HepG2 (cell line): ENCODE results near the gene CPEB4. TPM values are rescaled to one million over a fixed set of nuclear protein-coding genes. Genes with fewer than 3 reads are reported as not detected.

Experiments
- ATAC-seq: fragments of 200-7000 bp; cut with Tn5 transposase; 3 replicates; pipeline ENCODE4 v1.9.1; 2020; ENCODE audit warnings: mild to moderate bottlenecking, moderate library complexity
- BruUV-seq: library from RNA; stranded (reverse); fragments of 400-500 nt; replicated peaks from 2 replicates; lab custom pipeline; 2021; lab: Mats Ljungman, UMichigan
- CTCF ChIA-PET: fragments of 300-600 bp; formaldehyde crosslinking; extraction: SDS; loops from one replicate; lab custom pipeline; 2021; ENCODE audit warnings: low total read pairs, inconsistent platforms, low intra/inter-chr PET ratio; lab: Yijun Ruan, JAX
- POLR2A ChIA-PET: fragments of 350-600 bp; sonication (Branson Sonifier 250); formaldehyde crosslinking; loops from one replicate; lab custom pipeline; 2020; ENCODE audit warnings: antibody characterized with exemption, inconsistent platforms; lab: Yijun Ruan, JAX
- DNase-seq: peaks from one replicate; pipeline ENCODE4 v3.0.0-alpha.2; 2015; ENCODE audit warnings: low spot score
- FAIRE-seq: peaks from 3 replicates; lab custom pipeline; 2011; peaks lifted over from hg19 to GRCh38; lab: Jason Lieb, UNC
- H2AFZ ChIP-seq: one replicate; pipeline ENCODE4 v1.6.1; 2011; ENCODE audit warnings: low read length, inconsistent platforms
- H3K27ac ChIP-seq: fragments of 300-600 bp; 3 replicates; pipeline ENCODE4 v1.8.0; 2011; ENCODE audit warnings: mixed run types, mild to moderate bottlenecking, mixed read lengths, low read length, inconsistent platforms; ENCODE audit not compliant: insufficient read depth; ENCODE audit errors: extremely low read length
- H3K27me3 ChIP-seq, 2 experiments: fragments of 200-600 bp in 1 of 2; 2 replicates in 1 of 2; 3 replicates in 1 of 2; pipeline versions ENCODE4 v1.6.0 to v1.8.0; 2011; ENCODE audit warnings: low read length in 2 of 2, mild to moderate bottlenecking in 2 of 2, moderate library complexity in 2 of 2, inconsistent platforms in 1 of 2; ENCODE audit not compliant: insufficient read depth in 2 of 2, control insufficient read depth in 1 of 2
- H3K36me3 ChIP-seq, 2 experiments: fragments of 200-600 bp in 1 of 2; replicated peaks in 1 of 2; 2 replicates in 1 of 2; 3 replicates in 1 of 2; pipeline versions ENCODE4 v1.5.1 to v1.8.0; 2011; ENCODE audit warnings: low read length in 2 of 2, inconsistent platforms in 1 of 2; ENCODE audit not compliant: insufficient read depth in 2 of 2, control insufficient read depth in 1 of 2
- H3K4me1 ChIP-seq: 2 replicates; pipeline ENCODE4 v1.5.1; 2012; ENCODE audit warnings: low read length, inconsistent platforms; ENCODE audit not compliant: insufficient read depth
- H3K4me2 ChIP-seq: 2 replicates; pipeline ENCODE4 v1.6.0; 2011; ENCODE audit warnings: low read depth, low read length, inconsistent platforms
- H3K4me3 ChIP-seq, 3 experiments: fragments of 200-600 bp in 1 of 3; sonication (generic), shearing (Covaris generic) in 1 of 3; replicated peaks in 1 of 3; 2 replicates each; pipeline ENCODE4 v1.5.1; 2011 to 2016; ENCODE audit warnings: low read length in 3 of 3, inconsistent platforms in 2 of 3, low read depth in 2 of 3, mild to moderate bottlenecking in 2 of 3, control low read depth in 1 of 3, mixed read lengths in 1 of 3; ENCODE audit not compliant: insufficient read depth in 1 of 3
- H3K79me2 ChIP-seq: one replicate; pipeline ENCODE4 v1.6.1; 2011; ENCODE audit warnings: low read length, inconsistent platforms; ENCODE audit not compliant: insufficient read depth
- H3K9ac ChIP-seq: 2 replicates; pipeline ENCODE4 v1.6.0; 2011; ENCODE audit warnings: mild to moderate bottlenecking, low read depth, low read length, inconsistent platforms; ENCODE audit not compliant: insufficient read depth
- H3K9me3 ChIP-seq: 2 replicates; pipeline ENCODE4 v1.5.1; 2012; ENCODE audit warnings: mild to moderate bottlenecking, low read length
- H4K20me1 ChIP-seq: 2 replicates; pipeline ENCODE4 v1.6.0; 2011; ENCODE audit warnings: inconsistent platforms, mild to moderate bottlenecking, low read length, moderate library complexity; ENCODE audit not compliant: insufficient read depth
- ATF6 ChIP-seq: sonication (generic); formaldehyde crosslinking; conservative IDR thresholded peaks from 2 replicates; pipeline ENCODE4 v1.4.0; 2020; ENCODE audit warnings: missing genetic modification reagents
- ESRRA ChIP-seq: sonication (generic); formaldehyde crosslinking; IDR thresholded peaks from 2 replicates; pipeline ENCODE4 v1.5.1; 2020; ENCODE audit warnings: mild to moderate bottlenecking, low read depth, missing genetic modification reagents
- FOXA3 ChIP-seq: IDR thresholded peaks from 2 replicates; pipeline ENCODE4 v1.6.1; 2016; ENCODE audit warnings: missing genetic modification reagents, missing compliant biosample characterization
- MAFF ChIP-seq: IDR thresholded peaks from 2 replicates; pipeline ENCODE4 v1.6.1; 2011; ENCODE audit warnings: low read depth, low read length, improper control_type of control experiment
- NFATC3 ChIP-seq: sonication (generic); formaldehyde crosslinking; IDR thresholded peaks from 2 replicates; pipeline ENCODE4 v1.5.1; 2020; ENCODE audit warnings: mild to moderate bottlenecking, missing genetic modification reagents
- NR2F1 ChIP-seq, 2 experiments: fragments of 450-650 bp in 1 of 2; formaldehyde crosslinking in 1 of 2; IDR thresholded peaks; 2 replicates each; pipeline versions ENCODE4 v1.5.0 to v1.6.1; 2016 to 2020; ENCODE audit warnings: mild to moderate bottlenecking in 1 of 2, missing compliant biosample characterization in 1 of 2, missing genetic modification reagents in 1 of 2, moderate library complexity in 1 of 2
- RARG ChIP-seq: sonication (generic); formaldehyde crosslinking; IDR thresholded peaks from 2 replicates; pipeline ENCODE4 v1.4.0; 2020; ENCODE audit warnings: low read depth, mild to moderate bottlenecking, missing genetic modification reagents
- SMARCE1 ChIP-seq: fragments of 450-650 bp; IDR thresholded peaks from 2 replicates; pipeline ENCODE4 v1.6.1; 2017; ENCODE audit warnings: borderline replicate concordance
- ZNF7 ChIP-seq: IDR thresholded peaks from 2 replicates; pipeline ENCODE4 v1.6.1; 2016; ENCODE audit warnings: missing biosample characterization, missing genetic modification reagents
- WGBS: methylation state at CpG from one replicate; pipeline ENCODE4 v1.1.6; 2017; ENCODE audit warnings: low lambda C conversion rate; 5-methylcytosine and 5-hydroxymethylcytosine counted together
- in situ Hi-C: cut with HindIII; loops from 2 replicates; pipeline ENCODE4 v1.10.0; 2017; ENCODE audit warnings: low pct_unique_long_range_greater_than_20kb; ENCODE audit not compliant: extremely low pct_ligation_motif_present
- intact Hi-C: fragments of 100-400 bp; cut with micrococcal nuclease; formaldehyde crosslinking; loops from one replicate; pipeline ENCODE4 v1.10.0; 2022; ENCODE audit not compliant: unreplicated experiment
- polyA plus RNA-seq, 8 experiments: library from polyadenylated mRNA; depleted of rRNA in 3 of 8; stranded (reverse) in 7 of 8; unstranded in 1 of 8; fragments of >200 nt; fragmentation: Illumina TruSeq in 4 of 8; extraction: Trizol in 4 of 8; gene quantifications; 2 replicates each; pipeline versions ENCODE4 v1.2.1 to v1.2.3, GENCODE V29; 2011 to 2016; ENCODE audit warnings: low read depth in 4 of 8, missing spikeins in 1 of 8, mixed read lengths in 1 of 8; ENCODE audit not compliant: insufficient read depth in 1 of 8
- total RNA-seq, 5 experiments: library from RNA; depleted of rRNA; stranded (reverse); fragments of >200 nt; fragmentation: Illumina TruSeq; extraction: Trizol; gene quantifications; 2 replicates each; pipeline ENCODE4 v1.2.3, GENCODE V29; 2016; ENCODE audit warnings: low read depth in 1 of 5
- TF ChIP-seq, protein P1 (sequence below): sonication (generic); formaldehyde crosslinking; IDR thresholded peaks from 2 replicates; pipeline ENCODE4 v1.5.0; 2020; ENCODE audit warnings: mild to moderate bottlenecking, missing genetic modification reagents, moderate library complexity

Gene CPEB4
- total and polyA plus RNA-seq, 2 of the 13 experiments (the other 11 are each of a cell fraction or from before 2014, with no cell fraction given), result 7.7 to 26.7 TPM

DNA sequence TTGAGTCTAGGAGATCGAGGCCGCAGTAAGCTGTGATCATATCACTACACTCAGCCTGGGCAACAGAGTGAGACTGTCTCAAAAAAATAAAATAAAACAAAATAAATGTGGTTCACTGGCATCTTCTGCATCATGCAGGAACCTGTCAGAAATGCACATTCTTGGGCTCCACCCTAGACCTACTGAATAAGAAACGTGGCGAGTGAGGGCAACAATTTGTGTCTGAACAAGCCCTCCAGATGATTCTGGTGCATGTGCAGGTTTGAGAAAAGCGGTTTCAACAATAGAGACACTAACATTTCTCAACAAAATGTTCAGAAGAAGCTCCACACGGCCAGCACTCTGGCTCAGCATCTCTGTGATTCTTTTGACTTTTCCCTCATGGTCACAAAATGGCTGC, 42.8 kb upstream of the CPEB4 start:
- TF ChIP-seq NR2F1 (CRISPR knock-in tag; IDR thresholded peaks at IDR 0.05) (no peak), SMARCE1 (no peak)
- TF ChIP-seq, all 625 proteins: peak for 0
- POLR2A ChIA-PET, result interaction anchor here (1.1 to 1.2 kb wide), 2 partner anchors 18 to 43 kb away, joined by 3 read pairs; partner anchors contain the start of gene CPEB4
- no peak for FAIRE-seq

DNA sequence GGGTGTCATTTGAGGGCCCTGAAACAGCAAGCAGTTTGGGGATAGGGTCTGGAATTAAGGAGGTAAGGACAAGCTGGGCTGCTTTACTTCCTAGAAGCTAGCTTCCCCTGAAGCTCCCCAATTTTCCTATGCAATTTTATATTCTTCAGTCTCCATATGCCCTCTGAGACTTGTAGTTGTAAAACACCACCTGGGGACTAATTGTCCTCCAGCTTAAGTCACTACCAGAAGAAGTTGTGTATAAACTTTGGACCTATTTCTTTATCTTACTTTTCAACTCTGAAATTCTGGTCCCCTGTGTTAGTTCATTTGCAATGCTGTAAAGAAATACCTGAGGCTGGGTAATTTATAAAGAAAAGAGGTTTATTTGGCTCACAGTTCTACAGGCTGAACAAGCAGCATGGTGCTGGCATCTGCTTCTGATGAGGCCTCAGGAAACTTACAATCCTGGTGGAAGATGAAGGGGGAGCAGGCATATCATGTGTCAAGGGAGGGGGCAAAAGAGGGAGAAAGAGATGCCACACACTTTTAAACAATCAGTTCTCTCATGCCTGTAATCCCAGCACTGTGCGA, 41.1 kb upstream of the CPEB4 start:
- intact Hi-C loops, result no loop called here
- Histone ChIP-seq H3K4me2 (no peak overlapping the region), H3K36me3 (no peaks in the 10 kb centered on the region), H3K27me3 (peaks cover 0 to 4% of the 10 kb centered on the region in 2 experiments; a peak in 2 of 5 replicates), H3K79me2 (no peaks in the 10 kb centered on the region), H3K9me3 (peaks cover 8% of the 10 kb centered on the region; the same call in 1 of the 2 replicates), H4K20me1 (no peaks in the 10 kb centered on the region), H2AFZ (no peak overlapping the region), H3K9ac (no peak overlapping the region), H3K4me1 (peaks cover 17% of the 10 kb centered on the region; the same call in 1 of the 2 replicates), H3K4me3 (no peak overlapping the region), H3K27ac (no peak overlapping the region)
- ChIA-PET CTCF (no interaction called here), POLR2A (interaction anchor here (1.0 kb wide), 1 partner anchor 23 kb away, joined by 3 read pairs; no protein-coding TSS in a partner anchor)
- no peak for DNase-seq
- TF ChIP-seq NFATC3 (no peak), RARG (CRISPR knock-in tag) (no peak), MAFF (no peak), ZNF7 (CRISPR knock-in tag) (no peak), ESRRA (CRISPR knock-in tag) (no peak), ATF6 (CRISPR knock-in tag) (no peak), FOXA3 (CRISPR knock-in tag) (no peak)
- TF ChIP-seq, protein P1, sequence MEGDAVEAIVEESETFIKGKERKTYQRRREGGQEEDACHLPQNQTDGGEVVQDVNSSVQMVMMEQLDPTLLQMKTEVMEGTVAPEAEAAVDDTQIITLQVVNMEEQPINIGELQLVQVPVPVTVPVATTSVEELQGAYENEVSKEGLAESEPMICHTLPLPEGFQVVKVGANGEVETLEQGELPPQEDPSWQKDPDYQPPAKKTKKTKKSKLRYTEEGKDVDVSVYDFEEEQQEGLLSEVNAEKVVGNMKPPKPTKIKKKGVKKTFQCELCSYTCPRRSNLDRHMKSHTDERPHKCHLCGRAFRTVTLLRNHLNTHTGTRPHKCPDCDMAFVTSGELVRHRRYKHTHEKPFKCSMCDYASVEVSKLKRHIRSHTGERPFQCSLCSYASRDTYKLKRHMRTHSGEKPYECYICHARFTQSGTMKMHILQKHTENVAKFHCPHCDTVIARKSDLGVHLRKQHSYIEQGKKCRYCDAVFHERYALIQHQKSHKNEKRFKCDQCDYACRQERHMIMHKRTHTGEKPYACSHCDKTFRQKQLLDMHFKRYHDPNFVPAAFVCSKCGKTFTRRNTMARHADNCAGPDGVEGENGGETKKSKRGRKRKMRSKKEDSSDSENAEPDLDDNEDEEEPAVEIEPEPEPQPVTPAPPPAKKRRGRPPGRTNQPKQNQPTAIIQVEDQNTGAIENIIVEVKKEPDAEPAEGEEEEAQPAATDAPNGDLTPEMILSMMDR (CRISPR knock-in tag), result no peak
- 100% methylated on average over 1 of the region's 1 CpG for WGBS
- in situ Hi-C loops, result no loop called here
- no peak for FAIRE-seq
- no peak for ATAC-seq
- no TSS peak for BruUV-seq

More for the DNA sequence above, 42.8 kb upstream of the CPEB4 start:
- CTCF ChIA-PET, result no interaction called here
- no peaks in the 10 kb centered on the region for H4K20me1 ChIP-seq
- H3K4me2 ChIP-seq, result no peak overlapping the region
- peaks cover 8% of the 10 kb centered on the region; the same call in 1 of the 2 replicates for H3K9me3 ChIP-seq
- no TSS peak for BruUV-seq
- 0 out of 2 replicates have a peak, but pooled peaks cover 5% of the 10 kb centered on the region for H3K4me1 ChIP-seq
- no peak overlapping the region for H3K27ac ChIP-seq
- DNase-seq, result no peak
- no peaks in the 10 kb centered on the region for H3K79me2 ChIP-seq
- no peak overlapping the region for H3K9ac ChIP-seq
- WGBS, result 54% methylated on average over 6 of the region's 6 CpGs
- no peak overlapping the region for H2AFZ ChIP-seq
- ATAC-seq, result no peak
- intact Hi-C loops, result no loop called here
- in situ Hi-C loops, result no loop called here
- no peaks in the 10 kb centered on the region for H3K36me3 ChIP-seq
- no peaks in the 10 kb centered on the region for H3K27me3 ChIP-seq
- no peak overlapping the region for H3K4me3 ChIP-seq
